Measurements from ENCODE around the gene MAFG. TPM values are rescaled to one million over a fixed set of nuclear protein-coding genes. Genes with fewer than 3 reads are reported as not detected.

MAFG gene
- total and polyA plus RNA-seq, 2 of the 13 experiments (the other 11 are each of a cell fraction or from before 2014, with no cell fraction given) = 14.5 to 20.0 TPM

DNA sequence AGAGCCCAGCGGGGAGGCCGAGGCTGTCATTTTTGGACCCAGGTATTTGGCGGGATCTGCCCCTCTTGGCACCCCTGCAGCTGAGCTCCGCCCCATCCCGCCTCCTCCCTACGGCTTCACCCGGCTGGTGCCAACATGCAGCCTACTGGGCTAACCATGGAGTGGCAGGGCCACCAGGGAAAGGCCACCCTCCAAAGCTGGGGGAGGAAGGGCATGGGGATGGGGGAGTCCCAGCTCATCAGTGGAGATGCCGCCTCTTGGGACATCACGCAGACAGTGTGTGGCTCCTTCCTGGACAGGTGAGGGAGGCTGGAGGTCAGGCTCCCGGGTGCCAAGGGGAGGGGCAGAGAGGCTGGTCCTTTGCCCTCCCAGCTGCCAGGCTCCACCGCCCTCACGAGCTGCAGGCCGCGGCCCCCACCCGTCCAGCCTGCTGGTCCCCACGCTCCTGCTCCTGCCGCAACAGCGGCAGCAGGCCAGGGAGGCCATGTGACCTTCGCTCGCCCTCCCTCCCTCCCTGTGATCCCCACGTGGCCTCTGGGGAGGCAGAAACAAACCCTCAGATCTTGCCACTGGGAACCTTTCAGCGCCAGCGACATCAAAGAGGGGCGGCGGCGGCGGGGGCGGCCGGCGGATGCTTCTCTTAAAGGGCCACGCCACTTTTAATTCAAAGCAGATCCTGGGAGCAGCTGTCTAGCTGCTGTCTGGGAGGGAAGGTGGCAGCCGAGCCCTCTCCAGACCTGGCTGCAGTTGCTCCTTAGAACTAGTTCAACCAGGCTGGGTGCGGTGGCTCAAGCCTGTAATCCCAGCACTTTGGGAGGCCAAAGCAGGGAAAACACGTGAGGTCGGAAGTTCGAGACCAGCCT lies 40.2 kb upstream of the MAFG start (continued):
- TF ChIP-seq ZNF75D (CRISPR knock-in tag; IDR thresholded peaks at IDR 0.05; ENCODE audit: borderline replicate concordance) = no peak
- TF ChIP-seq SMAD9 (CRISPR knock-in tag; IDR thresholded peaks at IDR 0.05) = no peak
- TF ChIP-seq ZNF510 (CRISPR knock-in tag; IDR thresholded peaks at IDR 0.05; ENCODE audit: low read depth) = peak; percentile 93
- TF ChIP-seq SMARCE1 (IDR thresholded peaks at IDR 0.05; ENCODE audit: borderline replicate concordance) = no peak
- TF ChIP-seq ZNF775 (CRISPR knock-in tag; IDR thresholded peaks at IDR 0.05; ENCODE audit: borderline replicate concordance) = no peak
- TF ChIP-seq, protein P1, sequence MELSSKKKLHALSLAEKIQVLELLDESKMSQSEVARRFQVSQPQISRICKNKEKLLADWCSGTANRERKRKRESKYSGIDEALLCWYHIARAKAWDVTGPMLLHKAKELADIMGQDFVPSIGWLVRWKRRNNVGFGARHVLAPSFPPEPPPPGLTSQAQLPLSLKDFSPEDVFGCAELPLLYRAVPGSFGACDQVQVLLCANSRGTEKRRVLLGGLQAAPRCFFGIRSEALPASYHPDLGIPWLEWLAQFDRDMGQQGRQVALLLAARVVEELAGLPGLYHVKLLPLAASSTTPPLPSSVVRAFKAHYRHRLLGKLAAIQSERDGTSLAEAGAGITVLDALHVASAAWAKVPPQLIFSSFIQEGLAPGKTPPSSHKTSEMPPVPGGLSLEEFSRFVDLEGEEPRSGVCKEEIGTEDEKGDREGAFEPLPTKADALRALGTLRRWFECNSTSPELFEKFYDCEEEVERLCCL (CRISPR knock-in tag; IDR thresholded peaks at IDR 0.05; ENCODE audit: borderline replicate concordance) = no peak; the same call in 1 of the 2 replicates
- no peak for TF ChIP-seq ZNF619 (CRISPR knock-in tag; IDR thresholded peaks at IDR 0.05)
- peak; percentile 92 for TF ChIP-seq TAF1 (CRISPR knock-in tag; IDR thresholded peaks at IDR 0.05)
- TF ChIP-seq GATAD1 (CRISPR knock-in tag; IDR thresholded peaks at IDR 0.05) = peak; percentile 81
- no peak; the same call in 1 of the 2 replicates for TF ChIP-seq ZNF225 (CRISPR knock-in tag; IDR thresholded peaks at IDR 0.05)
- TF ChIP-seq, protein P2, sequence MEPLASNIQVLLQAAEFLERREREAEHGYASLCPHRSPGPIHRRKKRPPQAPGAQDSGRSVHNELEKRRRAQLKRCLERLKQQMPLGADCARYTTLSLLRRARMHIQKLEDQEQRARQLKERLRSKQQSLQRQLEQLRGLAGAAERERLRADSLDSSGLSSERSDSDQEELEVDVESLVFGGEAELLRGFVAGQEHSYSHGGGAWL (CRISPR knock-in tag; IDR thresholded peaks at IDR 0.05) = peak; percentile 92; the same call in 1 of the 2 replicates
- TF ChIP-seq, protein P3, sequence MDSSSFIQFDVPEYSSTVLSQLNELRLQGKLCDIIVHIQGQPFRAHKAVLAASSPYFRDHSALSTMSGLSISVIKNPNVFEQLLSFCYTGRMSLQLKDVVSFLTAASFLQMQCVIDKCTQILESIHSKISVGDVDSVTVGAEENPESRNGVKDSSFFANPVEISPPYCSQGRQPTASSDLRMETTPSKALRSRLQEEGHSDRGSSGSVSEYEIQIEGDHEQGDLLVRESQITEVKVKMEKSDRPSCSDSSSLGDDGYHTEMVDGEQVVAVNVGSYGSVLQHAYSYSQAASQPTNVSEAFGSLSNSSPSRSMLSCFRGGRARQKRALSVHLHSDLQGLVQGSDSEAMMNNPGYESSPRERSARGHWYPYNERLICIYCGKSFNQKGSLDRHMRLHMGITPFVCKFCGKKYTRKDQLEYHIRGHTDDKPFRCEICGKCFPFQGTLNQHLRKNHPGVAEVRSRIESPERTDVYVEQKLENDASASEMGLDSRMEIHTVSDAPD (CRISPR knock-in tag; IDR thresholded peaks at IDR 0.05) = no peak
- peak; percentile 44 to 85 for TF ChIP-seq NR2F1 (CRISPR knock-in tag; IDR thresholded peaks at IDR 0.05)
- TF ChIP-seq KLF15 (CRISPR knock-in tag; IDR thresholded peaks at IDR 0.05; ENCODE audit: borderline replicate concordance) = peak; percentile 86; the same call in 1 of the 2 replicates
- TF ChIP-seq, protein P4, sequence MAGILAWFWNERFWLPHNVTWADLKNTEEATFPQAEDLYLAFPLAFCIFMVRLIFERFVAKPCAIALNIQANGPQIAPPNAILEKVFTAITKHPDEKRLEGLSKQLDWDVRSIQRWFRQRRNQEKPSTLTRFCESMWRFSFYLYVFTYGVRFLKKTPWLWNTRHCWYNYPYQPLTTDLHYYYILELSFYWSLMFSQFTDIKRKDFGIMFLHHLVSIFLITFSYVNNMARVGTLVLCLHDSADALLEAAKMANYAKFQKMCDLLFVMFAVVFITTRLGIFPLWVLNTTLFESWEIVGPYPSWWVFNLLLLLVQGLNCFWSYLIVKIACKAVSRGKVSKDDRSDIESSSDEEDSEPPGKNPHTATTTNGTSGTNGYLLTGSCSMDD (CRISPR knock-in tag; IDR thresholded peaks at IDR 0.05) = no peak
- TF ChIP-seq ZNF124 (CRISPR knock-in tag; IDR thresholded peaks at IDR 0.05) = peak; percentile 68; the same call in 1 of the 2 replicates

Measured in HepG2 (cell line).